Fibroblast of mammary gland (primary cell): Measurements from ENCODE around the gene CMTM3.

ENCODE experiments used
- DNase-seq: peaks from one replicate; pipeline ENCODE4 v3.0.0-alpha.2; 2010; ENCODE audit warnings: low read depth
- H3K4me3 ChIP-seq: 2 replicates; pipeline ENCODE4 v1.5.1; 2011; ENCODE audit warnings: low read depth, mild to moderate bottlenecking, low read length, moderate library complexity; ENCODE audit not compliant: control insufficient read depth
- TF ChIP-seq, protein P1 (sequence below): conservative IDR thresholded peaks from 2 replicates; pipeline ENCODE4 v1.5.1; 2011; ENCODE audit warnings: low read depth, low read length, inconsistent platforms; ENCODE audit not compliant: control insufficient read depth, insufficient read depth

CMTM3 gene

DNA sequence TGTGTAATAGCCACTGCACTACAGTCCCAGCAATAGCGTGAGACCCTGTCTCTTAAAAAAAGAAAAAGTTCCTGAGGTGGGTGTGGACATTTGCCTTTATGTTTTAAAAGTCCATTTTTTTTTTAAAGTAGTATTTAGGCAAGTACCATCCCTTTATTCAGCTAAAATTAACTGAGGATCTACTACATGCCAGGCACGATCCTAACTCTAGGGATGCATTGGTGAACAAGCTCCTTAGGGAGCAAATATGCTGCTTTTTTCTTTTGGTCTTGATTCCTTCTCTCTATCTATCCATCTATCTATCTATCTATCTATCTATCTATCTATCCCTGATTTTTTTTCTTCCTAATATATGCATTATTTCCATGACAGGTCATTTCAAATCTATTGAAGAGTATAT lies 44.7 kb downstream of the CMTM3 start:
- DNase-seq, result no peak
- H3K4me3 ChIP-seq, result no peak overlapping the region
- TF ChIP-seq, protein P1, sequence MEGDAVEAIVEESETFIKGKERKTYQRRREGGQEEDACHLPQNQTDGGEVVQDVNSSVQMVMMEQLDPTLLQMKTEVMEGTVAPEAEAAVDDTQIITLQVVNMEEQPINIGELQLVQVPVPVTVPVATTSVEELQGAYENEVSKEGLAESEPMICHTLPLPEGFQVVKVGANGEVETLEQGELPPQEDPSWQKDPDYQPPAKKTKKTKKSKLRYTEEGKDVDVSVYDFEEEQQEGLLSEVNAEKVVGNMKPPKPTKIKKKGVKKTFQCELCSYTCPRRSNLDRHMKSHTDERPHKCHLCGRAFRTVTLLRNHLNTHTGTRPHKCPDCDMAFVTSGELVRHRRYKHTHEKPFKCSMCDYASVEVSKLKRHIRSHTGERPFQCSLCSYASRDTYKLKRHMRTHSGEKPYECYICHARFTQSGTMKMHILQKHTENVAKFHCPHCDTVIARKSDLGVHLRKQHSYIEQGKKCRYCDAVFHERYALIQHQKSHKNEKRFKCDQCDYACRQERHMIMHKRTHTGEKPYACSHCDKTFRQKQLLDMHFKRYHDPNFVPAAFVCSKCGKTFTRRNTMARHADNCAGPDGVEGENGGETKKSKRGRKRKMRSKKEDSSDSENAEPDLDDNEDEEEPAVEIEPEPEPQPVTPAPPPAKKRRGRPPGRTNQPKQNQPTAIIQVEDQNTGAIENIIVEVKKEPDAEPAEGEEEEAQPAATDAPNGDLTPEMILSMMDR, result no peak

DNA sequence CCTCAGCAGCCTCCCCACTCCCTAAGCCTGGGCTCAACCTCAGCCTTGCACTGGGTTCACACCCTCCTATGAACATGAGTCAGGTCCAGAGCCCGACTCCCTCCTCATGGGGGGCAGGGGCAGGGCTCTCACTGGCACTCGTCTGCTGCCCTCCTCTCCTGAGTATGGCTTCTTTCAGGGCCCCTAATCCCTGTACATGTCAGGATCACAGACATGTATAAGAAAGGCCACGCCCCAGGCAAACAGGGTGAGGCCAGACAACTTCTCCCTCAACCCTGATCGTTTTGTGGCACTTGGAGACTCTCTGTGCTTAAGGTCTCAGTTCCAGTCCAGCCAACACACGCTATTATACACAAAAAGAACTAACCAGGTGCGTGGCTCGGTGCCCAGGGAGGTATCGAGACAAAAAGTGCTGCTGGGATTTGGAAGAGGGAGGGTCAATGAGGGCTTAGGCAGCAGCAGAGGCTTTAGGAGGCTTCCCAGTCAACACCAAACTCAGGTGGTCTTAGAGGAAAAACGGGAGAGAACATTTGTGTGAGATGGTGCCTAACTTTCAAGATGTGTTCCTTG lies 45.2 kb downstream of the CMTM3 start:
- TF ChIP-seq, protein P1, result no peak
- no peak for DNase-seq
- no peak overlapping the region for H3K4me3 ChIP-seq

DNA sequence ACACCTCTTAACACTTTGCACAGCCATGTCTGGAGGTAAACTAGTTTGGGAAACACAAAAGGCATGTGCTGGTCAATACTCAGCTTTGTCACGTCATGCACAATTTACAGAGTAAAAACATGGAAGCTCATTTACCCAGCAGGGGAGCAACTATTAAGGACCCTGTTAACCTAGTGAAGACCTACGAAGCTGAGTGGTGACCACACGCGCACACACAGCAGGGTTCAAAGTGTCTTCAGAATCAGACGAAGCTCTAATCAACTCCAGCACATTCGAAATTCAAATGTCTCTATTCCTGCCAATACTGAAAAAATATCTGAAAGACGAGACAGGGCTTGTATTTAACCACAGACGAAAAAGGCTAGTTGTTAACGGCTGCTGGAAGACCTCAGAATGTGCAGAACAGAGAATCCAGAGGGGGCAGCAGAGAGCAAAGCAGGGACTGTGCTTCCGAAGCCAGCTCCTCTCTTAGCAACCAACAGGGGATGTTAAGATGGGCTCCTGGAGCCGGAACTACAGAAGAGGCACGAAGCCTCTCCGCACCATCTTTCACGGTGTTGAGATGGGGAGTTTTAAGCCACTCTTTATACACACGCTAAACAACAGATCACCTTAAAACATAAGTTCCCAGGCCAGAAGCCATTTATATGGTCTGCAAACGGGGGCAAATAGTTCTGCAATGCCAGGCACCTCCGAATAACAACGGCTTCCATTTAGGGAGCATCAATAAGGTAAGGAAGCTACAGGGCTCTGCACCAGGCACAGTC lies 46.4 kb downstream of the CMTM3 start:
- peak; percentile 86 for DNase-seq
- H3K4me3 ChIP-seq, result peak overlapping the region; percentile 11
- TF ChIP-seq, protein P1, result peak; percentile 98

DNA sequence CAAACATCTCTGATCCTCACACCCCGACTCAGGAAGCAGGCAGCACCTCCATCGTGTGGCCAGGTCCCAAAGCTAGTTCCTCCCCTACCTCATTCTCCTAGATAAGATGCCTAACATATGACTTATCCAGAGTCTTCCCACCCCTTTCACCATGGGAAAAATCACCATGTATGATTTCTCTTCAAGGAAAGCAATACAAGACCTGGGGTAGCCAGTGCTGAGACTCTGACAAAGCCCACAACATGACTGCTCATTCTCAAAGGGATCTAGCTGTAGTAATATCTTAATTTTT lies 46.9 kb downstream of the CMTM3 start:
- no peak overlapping the region for H3K4me3 ChIP-seq
- DNase-seq, result no peak
- TF ChIP-seq, protein P1, result no peak

DNA sequence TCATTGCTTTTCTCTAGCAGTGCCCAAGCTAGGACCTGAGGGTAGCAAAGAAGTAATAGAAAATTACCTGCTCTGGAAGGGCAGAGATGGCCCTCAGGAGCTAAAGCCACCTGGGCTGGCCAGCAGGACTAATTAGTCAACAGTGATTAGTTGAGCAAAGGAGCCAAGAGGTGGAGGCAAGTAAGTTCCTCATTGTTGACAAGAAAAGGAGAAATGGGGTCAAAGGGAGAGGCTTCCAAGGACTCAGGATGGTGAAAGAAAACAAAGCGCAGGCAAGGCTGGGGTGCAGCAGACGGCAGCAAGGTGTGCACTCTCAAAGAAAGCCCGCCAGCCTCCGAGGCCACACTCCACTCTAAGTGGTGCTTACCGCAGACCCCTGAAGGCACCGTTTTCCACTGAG lies 47.5 kb downstream of the CMTM3 start:
- TF ChIP-seq, protein P1, result no peak
- DNase-seq, result no peak
- H3K4me3 ChIP-seq, result no peak overlapping the region

DNA sequence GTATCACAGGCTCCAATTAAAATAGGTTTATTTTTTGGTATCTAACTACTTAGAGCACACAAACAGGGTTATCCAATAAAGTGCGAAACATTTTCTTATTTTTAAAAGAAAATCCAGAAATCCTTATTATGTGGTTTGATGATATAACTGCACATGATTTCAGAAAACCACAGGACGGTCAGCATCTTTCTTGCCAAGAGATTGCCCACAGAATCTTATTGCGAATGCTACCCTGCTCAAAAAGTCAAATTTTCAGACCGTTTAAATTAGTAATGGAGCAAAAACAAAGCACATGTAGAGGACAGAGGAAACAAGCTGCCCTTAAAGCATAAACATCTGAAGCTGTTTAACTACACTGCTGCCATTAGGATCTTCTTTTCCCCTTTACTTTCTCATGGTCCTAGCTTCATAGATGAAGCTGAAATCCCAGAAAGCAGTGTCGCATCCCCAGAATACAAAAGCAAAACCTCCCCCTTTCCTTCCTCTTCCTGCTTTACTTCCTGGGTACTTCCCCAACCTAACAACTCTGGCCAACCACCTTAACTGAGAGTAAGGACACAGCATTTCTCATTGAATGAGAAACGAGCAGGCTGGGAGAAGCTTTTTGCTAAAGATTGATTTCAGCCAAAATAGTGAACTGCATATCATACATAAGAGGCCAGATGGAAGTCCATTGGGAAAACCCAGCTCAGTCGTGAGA lies 48.3 kb downstream of the CMTM3 start:
- DNase-seq, result peak; percentile 76
- no peak overlapping the region for H3K4me3 ChIP-seq
- TF ChIP-seq, protein P1, result no peak
